Hypothalamus (tissue), 51 donors: Measurements from ENCODE around the gene ANKRD36C.
"Not testable (repeated sequence)": the region's sequence is repeated elsewhere in the genome, so short reads cannot be mapped to it uniquely, and the experiment has no call there.

ENCODE experiments used
- DNase-seq, 51 donors: peaks; one replicate each; lab custom pipeline; 2025; lab: John Stamatoyannopoulos, UW

Gene ANKRD36C

DNA sequence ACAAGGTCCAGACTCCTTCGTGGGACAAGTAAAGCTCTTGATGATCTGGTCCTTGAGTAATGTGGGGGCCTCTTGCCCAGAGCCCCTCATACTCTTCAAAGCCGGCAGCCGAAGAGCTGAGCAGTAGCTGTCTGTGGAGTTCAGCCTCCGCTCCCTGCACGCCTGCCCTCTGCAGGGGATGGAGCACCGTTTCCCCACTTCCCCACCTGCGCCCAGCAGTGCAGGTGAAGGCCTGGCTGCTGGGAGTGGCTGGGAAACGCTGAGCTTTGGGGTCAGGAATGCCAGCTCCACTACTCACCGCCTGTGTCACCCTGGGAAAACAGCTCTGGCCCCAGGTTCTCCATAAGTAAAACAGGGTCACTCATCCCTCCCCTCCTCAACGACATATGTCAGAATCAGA is 18.2 kb upstream of the ANKRD36C start:
- DNase-seq: not testable (repeated sequence)

DNA sequence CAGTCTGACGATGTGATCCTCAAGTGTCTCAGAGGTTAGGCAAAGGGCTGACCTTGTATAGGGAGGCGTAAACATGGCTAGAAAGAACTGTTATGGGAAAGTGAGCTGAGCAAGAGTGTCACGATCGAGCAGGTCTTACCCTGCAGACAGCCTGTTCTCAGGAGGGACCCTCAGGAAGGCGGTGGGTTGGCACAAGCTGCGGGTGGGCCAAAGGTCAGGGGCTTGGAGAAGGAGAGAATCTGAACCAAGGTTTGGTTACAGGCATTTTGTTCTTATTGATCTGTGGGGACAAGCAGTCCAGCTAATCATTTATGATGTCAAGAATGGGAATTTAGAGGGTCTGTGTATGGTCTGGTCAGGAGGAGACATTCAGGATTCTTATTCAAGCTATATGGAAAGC is 16.4 kb upstream of the ANKRD36C start:
- not testable (repeated sequence) for DNase-seq

DNA sequence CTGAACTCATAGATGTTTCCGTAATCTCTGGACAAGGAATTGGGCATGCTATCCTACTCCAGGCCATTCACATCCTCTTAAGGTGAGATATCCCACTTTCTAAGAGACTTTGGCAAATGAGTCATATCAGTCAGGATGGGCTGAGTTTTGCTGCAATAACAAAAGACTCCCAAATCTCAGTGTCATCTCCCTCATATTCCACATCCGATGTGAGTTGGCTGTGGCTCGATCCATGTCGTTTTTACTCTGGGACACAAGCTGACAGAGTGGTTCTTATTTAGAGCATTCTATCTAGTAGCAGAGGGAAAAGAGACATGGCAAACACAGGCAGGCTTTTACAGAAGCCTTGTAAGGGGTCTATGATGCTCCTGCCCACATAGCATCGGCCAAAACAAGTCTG is 14.6 kb upstream of the ANKRD36C start:
- DNase-seq: not testable (repeated sequence)

DNA sequence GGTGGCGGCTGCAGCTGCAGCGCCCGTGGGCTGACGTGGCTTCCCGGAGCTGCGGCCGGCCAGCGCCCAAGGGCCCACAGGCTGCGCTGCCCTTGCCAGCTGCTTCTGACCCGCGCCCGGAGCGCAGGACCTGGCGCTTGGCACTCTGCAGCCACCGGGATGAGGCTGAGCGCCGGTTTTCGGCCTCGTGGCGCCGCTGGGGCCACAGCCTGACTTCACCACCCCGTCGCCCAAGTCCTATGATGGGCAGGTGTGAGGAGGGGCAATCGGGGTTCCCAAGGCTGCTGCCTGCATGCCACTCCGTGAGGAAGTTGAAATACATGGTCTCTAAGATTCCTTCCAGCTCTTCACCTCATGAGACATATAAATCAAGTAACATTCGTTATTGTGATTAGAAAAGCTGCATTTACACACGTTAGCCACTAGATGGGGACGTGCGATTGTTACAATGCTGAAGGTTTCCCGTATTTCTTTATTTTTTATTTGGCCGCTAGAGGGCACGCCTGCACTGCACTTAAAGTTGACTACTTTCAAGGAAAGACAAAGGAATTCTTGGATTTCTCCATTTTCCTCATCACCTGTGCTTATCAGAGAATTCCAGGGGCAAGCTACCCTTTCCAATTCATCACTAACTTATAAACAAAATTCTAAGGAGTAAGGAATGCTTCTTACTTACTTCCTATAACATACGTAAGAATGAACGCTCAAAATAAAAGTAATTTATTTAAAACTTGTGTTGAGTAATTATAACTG is 1.1 kb upstream of the ANKRD36C start:
- not testable (repeated sequence) for DNase-seq

DNA sequence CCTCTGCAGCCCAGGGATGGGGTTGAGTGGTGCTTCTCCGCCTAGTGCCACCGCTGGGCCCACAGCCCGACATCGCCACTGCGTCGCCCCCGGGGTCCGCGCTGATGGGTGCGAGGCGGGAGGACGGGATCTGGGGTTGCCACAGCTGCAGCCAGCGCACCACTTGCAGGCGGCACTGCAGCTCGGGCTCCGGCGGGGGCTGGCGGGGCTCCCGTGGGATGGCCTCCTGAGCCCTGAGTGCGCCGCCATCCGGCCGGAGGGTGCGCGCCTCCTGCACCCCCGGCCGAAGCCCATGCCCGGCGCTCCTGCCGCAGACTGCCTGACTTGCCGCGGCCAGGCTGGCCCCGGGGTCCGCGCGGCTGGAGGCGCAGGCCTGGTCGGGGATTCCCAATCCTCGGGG is 478 bp upstream of the ANKRD36C start:
- not testable (repeated sequence) for DNase-seq

DNA sequence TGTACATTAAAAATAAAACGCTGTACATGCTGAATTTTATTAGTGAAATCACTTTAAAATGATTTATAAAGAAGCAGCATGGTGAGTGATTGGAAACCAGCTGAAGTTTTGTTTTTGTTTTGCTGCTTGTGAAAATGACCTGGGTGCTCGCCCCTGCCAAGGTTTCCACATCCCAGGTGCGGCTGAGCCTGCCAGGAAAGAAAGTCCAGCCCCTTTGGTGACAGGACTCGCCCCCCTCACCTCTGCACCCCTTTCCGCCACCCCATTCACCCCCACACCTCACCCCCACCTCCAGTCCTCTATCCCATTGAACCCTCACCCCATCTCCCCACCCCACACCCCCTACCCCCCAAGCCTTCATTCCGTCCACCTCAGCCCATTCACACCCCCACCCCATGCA is 740 bp downstream of the ANKRD36C start:
- DNase-seq: not testable (repeated sequence)

DNA sequence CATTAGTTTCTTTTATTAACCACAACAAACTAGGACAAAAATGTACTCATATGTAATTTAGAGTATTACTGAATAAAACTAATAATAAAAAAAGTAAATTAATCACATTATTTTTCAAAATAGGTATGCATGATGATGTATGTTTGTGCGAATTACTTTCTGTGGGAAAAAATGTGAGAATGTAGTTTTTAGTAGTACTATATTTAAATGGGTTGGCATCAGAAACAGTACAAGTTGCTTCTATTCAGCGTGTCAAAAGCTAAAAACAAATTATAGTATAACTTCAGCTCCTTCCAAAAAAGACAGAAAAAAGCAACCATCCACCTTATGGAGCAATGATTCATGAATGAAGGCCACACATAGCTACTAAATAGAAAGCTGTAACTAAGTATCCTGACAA is 40.0 kb downstream of the ANKRD36C start:
- not testable (repeated sequence) for DNase-seq

DNA sequence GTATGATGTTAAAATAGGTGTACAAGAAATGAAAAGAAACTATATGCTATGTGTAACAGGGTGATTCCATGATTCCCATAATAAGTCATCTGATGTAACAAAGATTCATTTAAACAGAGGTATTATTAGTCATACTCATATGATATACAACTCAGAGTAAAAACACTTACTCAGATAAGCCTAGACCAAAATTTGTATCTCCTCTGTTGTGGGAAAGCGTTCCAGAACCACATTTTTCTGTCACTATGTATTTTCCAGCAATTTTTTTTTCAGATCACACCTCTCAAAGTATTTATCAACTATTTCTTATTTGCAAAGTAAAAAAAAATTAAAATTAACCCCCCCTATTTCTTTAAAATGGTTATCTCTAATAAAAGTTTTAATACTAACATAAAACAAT is 43.6 kb downstream of the ANKRD36C start:
- not testable (repeated sequence) for DNase-seq

DNA sequence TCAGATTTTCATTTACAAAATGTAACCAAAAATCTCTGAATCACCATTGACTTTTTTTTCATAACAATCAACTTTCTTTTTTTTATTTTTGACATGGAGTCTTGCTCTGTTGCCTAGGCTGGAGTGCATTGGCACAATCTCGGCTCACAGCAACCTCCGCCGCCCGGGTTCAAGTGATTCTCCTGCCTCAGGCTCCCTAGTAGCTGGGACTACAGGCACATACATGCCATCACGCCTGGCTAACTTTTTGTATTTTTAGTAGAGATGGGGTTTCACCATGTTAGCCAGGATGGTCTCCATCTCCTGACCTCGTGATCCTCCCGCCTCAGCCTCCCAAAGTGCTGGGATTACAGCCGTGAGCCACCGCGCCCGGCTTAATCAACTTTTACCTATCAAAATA is 51.7 kb downstream of the ANKRD36C start:
- DNase-seq: not testable (repeated sequence)

DNA sequence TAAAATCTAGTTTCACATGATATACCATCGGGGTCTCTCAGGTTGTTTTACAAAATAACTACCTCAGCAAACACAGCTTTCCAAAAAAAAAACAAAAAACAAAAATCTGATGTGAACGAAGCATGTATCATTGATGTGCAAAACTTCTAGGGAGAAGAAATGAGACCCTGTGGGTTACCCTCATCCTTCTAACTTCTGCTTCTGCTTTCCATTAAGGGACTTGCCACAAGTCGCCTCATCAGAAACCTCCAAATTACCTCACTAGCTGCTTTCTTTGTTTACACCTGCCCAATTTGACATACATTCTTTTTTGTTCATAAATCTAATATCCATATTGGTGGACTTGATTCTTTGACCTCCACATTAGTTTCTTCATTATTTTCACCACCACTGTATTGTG is 60.9 kb downstream of the ANKRD36C start:
- DNase-seq: not testable (repeated sequence)

DNA sequence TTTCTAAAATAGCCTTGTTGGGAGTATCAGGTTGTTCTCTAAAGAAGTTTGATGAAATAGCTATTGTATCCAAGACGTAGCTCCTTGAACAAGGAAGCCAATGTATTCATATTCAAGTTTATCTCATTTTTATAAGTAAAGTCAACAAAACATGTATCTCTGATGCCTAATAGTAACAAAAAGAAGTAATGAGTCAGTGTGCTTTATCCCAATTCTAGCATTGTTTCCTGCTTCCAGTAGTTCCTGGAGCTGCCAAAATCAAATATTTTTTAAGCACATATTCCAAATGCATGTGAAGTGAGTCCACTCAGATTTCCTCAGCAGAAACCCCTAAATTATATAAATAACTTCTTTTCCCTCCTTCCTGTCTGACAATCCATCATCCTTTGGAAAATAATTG is 74.6 kb downstream of the ANKRD36C start:
- DNase-seq: not testable (repeated sequence)

DNA sequence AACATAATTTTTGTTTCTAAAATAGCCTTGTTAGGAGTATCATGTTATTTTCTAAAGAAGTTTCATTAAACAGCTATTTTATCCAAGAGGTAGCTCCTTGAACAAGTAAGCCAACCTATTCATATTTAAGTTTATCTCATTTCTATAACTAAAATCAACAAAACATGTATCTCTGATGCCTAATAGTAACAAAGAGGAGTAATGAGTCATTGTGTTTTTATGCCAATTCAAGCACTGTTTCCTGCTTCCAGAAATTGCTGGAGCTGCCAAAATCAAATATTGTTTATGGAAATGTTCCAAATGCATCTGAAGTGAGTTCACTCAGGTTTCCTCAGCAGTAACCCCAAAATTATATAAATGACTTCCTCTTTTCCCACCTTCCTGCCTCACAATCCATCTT is 76.5 kb downstream of the ANKRD36C start:
- DNase-seq: not testable (repeated sequence)

DNA sequence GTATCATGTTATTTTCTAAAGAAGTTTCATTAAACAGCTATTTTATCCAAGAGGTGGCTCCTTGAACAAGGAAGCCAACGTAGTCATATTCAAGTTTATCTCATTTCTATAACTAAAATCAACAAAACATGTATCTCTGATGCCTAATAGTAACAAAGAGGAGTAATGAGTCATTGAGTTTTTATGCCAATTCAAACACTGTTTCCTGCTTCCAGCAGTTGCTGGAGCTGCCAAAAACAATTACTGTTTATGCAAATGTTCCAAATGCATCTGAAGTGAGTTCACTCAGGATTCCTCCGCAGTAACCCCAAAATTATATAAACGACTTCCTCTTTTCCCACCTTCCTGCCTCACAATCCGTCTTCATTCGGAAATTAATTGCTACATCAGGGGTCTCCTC is 80.2 kb downstream of the ANKRD36C start:
- DNase-seq: not testable (repeated sequence)

DNA sequence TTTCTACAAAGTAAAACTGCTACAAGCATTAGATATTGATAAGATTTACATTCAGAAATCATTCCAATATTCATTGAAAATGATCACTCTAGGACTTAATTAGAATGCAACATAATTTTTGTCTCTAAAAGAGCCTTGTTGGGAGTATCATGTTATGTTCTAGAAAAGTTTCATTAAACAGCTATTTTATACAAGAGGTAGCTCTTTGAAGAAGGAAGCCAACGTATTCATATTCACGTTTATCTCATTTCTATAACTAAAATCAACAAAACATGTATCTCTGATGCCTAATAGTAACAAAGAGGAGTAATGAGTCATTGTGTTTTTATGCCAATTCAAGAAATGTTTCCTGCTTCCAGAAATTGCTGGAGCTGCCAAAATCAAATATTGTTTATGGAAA is 97.2 kb downstream of the ANKRD36C start:
- DNase-seq: not testable (repeated sequence)

DNA sequence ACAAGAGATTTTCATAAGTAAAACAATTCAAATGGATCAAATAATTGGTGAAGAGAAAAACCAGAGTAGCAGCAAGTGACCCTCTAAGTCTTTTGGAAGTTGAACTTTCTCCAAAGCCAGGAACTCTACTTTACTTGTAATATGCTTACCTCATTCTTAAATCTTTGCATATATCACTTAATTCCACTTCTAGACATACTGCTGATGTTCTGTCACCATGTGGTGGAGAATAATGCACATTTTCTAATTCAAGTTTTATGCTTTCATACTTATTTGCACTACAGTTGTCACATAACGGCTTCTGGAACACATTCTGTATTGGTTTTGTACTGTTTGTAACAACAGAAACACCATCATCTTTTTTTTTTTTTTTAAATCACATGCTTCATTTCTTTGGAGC is 123.7 kb downstream of the ANKRD36C start:
- DNase-seq: not testable (repeated sequence)

DNA sequence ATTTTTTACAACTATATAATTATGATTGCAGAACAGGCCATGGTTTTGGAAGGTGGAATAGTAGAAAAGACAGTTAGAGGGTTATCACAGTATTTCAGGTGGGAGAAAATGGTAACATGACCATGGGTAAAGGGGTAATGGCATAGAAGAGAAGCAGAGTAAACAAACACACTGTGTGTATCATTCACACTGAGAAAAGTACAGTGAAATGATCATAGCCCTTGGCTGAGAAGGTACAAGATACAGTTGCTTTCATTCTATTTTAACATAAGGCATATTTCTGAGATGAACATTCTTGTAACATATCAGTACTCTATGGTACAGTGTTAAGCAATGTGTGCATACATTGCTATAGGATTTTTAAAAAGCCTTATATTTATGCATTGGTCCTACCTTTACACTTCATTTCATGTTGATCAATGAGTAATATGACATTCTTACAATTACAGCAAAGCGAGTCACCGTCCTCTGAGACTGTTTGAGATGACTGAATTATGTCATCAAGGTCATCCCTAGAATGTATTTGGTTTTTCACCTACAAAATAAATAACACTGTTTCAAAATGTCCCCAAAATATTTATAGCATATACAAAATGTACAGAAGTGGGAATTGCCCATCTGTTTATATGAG is 124.5 kb downstream of the ANKRD36C start:
- not testable (repeated sequence) for DNase-seq

DNA sequence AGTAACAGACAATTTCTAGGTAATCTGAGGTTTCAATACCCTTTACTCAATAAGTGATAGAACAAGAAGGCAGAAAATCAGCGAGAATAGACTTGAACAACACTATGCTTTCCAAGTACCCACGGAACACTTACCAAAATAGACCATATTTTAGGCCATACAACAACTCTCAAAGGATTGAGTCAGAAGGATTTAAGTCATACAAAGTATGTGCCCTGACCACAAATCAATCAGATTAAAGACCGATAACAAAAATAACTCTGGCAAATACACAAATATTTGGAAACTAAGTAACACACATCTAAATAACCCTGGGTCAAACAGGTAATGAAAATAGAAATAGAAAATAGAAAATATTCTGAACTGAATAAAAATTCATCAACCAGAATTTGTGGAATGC is 129.5 kb downstream of the ANKRD36C start:
- not testable (repeated sequence) for DNase-seq

DNA sequence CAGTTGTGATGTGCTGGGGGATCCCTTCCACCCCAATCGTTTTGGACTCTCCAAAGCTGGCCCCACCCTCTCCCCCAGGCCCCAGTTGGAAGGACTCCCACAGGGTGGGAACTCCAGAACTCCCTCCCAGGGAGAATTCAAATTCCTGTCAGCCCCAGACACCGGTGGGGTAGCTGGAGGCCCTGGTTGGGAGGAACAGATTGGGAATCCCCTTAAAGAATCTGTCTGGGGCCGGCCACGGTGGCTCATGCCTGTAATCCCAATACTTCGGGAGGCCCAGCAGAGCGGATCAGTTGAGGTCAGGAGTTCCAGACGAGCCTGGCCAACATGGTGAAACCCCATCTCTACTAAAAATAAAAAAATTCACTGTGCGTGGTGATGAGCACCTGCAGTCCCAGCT is 155.5 kb downstream of the ANKRD36C start:
- no peak for DNase-seq

DNA sequence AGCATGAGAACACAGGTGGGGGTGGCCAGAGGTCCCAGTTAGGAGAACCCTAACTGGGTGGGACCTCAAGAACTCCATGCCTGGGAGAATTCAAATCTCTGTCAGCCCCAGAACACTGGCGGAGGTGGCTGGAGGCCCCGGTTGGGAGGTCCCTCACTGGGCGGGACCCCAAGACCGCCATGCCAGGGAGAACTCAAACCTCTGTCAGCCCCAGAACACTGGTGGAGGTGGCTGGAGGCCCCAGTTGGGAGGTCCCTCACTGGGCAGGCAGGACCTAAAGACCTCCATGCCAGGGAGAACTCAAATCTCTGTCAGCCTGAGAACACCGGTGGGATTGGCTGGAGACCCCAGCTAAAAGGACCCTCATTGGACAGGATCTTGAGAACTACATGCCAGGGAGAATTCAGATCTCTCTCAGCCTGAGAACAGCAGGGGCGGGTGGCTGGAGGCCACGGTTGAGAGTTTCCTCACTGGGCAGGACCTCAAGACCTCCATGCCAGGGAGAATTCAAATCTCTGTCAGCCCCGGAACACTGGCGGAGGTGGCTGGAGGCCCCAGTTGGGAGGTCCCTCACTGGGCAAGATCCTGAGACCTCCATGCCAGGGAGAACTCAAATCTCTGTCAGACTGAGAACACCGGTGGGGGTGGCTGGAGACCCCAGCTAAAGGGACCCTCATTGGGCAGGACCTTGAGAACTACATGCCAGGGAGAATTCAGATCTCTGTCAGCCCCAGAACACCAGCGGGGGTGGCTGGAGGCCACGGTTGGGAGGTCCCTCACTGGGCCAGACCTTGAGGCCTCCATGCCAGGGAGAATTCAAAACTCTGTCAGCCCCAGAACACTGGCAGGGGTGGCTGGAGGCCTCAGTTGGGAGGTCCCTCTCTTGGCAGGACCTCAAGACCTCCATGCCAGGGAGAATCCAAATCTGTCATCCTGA is 157.3 kb downstream of the ANKRD36C start:
- DNase-seq: not testable (repeated sequence)

DNA sequence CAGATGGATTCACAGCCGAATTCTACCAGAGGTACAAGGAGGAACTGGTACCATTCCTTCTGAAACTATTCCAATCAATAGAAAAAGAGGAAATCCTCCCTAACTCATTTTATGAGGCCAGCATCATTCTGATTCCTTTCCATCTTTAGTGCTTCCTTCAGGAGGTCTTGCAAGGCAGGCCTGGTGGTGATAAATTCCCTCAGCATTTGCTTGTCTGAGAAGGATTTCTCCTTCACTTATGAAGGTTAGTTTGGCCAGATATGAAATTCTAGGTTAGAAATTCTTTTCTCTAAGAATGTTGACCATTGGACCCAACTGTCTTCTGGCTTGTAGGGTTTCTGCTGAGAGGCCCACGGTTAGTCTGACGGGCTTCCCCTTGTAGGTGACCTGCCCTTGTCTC is 167.4 kb downstream of the ANKRD36C start:
- not testable (repeated sequence) for DNase-seq

DNA sequence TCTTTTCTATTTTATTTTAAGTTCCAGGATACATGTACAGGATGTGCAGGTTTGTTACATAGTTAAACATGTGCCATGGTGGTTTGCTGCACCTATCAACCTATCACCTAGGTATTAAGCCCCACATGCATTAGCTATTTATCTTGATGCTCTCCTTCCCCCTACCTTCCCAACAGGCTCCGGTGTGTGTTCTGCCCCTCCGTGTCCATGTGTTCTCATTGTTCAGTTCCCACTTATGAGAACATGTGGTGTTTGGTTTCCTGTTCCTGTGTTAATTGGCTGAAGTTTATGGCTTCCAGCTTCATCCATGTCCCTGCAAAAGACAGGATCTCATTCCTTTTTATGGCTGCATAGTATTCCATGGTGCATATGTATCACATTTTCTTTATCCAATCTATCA is 174.1 kb downstream of the ANKRD36C start:
- not testable (repeated sequence) for DNase-seq
